22Rv1 (cell line): ENCODE data around the gene MOB2.

ENCODE experiments used
- H3K27ac ChIP-seq: fragments of 450-650 bp; 2 replicates; pipeline ENCODE4 v1.5.1; 2017
- ZFX ChIP-seq: fragments of 450-650 bp; IDR thresholded peaks from 2 replicates; pipeline ENCODE4 v1.6.1; 2017; ENCODE audit warnings: antibody characterized with exemption, borderline replicate concordance
- TF ChIP-seq, protein P1 (sequence below): fragments of 450-650 bp; IDR thresholded peaks from 2 replicates; pipeline ENCODE4 v1.5.1; 2017; ENCODE audit warnings: mild to moderate bottlenecking

MOB2 gene

DNA sequence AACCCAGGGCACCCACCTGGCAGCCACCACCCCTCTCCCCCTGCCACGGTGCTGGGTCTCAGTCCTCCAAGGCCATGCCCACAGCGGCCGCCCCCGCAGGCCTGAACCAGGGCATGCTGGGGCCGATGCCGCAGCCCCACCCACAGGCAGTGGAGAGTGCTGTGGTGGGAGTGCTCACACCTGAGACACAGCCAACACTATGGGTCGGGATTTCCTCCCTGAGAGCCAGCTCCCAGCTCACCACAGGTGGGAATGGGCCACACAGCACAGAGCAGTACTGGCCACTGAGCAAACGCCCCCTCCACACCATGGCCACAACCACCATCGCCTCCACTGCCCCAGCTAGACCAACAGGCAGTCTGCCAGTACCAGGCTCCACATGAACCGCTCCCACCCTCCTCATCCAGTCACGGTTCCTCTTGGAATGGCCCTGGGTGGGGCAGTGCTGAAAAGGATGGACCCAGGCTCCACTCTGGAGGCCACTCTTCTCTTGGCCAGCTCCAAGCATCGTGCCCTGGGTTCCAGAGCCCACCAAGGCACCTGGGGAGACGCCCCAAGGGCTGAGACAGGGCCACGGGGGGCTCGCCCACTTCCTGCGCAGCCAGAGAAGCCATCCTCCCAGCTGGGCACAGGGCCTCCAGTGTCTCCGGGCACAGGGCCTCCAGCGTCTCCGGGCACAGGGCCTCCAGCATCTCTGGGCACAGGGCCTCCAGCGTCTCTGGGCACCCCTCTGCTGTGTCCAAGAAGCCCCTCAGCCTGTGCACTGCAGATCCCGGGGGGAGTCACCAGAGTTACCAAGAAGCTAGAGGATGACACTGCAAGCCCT is 14.2 kb downstream of the MOB2 start:
- H3K27ac ChIP-seq = no peak overlapping the region
- no peak for TF ChIP-seq ZFX
- TF ChIP-seq, protein P1, sequence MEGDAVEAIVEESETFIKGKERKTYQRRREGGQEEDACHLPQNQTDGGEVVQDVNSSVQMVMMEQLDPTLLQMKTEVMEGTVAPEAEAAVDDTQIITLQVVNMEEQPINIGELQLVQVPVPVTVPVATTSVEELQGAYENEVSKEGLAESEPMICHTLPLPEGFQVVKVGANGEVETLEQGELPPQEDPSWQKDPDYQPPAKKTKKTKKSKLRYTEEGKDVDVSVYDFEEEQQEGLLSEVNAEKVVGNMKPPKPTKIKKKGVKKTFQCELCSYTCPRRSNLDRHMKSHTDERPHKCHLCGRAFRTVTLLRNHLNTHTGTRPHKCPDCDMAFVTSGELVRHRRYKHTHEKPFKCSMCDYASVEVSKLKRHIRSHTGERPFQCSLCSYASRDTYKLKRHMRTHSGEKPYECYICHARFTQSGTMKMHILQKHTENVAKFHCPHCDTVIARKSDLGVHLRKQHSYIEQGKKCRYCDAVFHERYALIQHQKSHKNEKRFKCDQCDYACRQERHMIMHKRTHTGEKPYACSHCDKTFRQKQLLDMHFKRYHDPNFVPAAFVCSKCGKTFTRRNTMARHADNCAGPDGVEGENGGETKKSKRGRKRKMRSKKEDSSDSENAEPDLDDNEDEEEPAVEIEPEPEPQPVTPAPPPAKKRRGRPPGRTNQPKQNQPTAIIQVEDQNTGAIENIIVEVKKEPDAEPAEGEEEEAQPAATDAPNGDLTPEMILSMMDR = no peak

DNA sequence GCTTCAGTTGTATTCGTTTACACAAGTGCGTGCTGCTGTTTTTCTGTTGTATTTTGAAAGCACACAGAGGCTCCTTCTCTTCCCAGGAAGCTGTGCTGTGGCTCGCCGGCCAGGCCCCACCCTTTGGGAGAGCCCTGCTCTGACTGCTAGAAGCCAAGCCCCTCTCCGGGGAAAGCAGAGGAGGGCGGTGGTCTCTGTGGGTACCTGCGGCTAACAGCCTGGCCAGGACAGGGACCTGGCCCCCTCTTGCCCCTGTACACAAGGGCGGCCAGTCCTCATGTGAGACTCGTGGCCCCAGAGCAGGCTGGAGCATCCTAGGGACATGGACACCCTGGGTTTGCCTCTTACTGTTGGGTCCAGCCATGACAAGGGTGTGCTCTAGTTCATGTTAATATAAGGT is 14.8 kb downstream of the MOB2 start:
- no peak overlapping the region for H3K27ac ChIP-seq
- no peak for TF ChIP-seq ZFX
- TF ChIP-seq, protein P1 = no peak

DNA sequence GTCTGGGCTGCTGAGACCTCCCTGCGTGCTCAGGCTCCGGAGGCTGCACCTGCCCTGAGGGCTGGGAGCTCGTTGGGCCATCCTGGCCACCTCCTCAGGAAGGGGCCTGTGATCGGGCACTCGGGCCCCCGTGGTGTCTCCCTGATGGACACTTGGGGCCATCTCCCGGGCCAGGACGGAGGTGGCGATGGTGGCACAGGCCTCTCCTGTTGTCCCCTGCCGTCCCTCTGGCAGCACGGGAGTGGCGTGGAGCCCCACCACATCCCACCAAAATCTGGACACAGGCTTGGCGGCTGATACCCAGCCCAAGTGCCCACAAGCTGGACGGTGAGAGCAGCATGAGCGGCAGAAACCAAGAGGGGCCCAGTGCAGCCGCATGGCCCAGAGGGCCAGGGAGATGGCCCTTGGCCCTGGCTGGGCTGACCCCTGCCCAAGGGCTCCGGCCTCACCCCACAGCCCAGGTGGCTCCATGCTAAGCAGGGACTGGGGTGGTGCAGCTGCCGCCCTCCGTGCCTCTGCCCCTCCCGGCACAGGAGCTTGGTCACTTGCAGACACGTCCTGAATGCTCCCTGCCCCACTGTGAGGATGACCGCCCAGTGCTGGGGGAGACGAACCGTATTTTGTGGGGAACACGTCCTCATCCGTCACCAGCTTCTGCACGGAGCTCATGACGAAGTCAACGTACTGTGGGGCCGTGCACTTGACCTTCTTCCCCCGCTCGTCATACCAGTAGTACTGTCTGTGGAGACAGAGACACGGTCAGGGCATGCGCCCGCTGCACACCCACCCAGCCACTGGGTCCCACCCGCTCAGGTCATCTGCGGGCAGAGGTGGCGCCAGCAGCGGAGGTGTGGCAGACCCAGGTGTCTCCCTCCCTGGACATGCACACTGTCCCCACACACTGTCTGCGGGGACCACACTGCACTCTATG is 15.6 kb downstream of the MOB2 start:
- TF ChIP-seq ZFX = no peak
- TF ChIP-seq, protein P1 = no peak

DNA sequence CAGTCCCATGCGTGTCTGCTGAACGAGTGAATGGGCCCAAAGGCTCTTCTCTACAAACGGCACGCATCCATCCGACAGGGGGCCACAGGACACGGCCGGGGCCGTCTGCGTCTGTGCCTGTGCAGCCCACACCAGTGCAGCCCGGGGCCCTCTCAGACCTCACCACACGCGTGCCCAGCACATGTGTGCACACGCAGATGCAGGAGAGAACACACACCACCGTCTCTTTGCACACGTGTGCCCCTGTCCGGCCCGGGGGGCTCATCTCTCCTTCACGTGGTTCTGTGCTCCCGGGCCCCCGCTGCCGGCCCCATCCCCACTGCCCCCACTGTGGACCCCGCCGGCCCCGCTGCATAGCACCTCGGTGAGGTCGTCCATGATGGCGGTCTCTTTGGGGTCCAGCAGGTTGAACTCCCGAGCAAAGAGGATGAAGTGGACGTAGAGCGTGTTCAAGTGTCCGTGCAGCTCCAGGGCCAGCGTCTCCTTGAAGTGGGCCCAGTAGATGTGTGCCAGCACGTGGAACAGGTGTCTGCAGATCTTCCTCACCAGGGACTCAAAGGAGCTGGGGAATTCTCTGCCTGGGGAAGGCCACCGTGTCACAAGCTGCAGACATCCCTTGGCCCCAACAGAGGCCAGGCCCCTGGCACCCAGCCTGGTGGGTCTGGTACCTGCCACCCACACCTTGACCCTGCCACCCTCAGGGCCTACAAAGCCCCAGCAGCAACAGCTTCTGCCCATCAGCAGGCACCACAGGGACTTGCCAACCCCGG is 16.5 kb downstream of the MOB2 start:
- no peak overlapping the region for H3K27ac ChIP-seq
- TF ChIP-seq, protein P1 = no peak
- no peak for TF ChIP-seq ZFX

More for the DNA sequence above, 15.6 kb downstream of the MOB2 start:
- H3K27ac ChIP-seq = no peak overlapping the region

DNA sequence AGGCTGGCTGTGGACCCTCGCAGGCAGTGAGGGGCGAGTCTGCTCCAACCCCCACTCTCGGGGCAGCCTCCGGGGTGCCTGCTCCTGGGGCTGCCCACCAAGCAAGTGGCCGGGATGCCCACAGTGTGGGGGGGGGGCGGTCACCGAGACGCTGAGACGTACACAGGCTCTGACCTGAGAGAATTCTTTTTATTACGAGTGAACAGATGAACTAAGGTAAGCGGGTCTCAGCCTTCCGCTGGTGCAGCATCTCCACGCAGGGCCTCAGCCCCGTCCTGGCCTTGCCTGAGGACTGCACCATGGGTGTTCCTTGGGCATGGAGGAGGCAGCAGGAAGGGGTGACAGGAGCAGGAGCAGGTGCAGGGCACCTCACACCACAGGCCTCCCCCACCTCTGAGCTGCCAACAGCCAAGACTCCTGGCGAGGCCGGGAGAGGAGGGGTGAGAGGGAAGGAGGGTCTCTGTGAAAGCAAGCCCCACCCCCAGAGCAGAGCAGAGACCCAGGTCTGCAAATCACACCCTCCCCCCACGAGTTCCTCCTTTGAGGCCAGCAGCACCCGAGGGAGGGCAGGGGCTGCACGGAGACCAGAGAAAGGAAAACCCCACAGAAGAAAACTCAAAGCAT is 17.2 kb downstream of the MOB2 start:
- TF ChIP-seq, protein P1 = no peak
- TF ChIP-seq ZFX = no peak
- H3K27ac ChIP-seq = no peak overlapping the region

DNA sequence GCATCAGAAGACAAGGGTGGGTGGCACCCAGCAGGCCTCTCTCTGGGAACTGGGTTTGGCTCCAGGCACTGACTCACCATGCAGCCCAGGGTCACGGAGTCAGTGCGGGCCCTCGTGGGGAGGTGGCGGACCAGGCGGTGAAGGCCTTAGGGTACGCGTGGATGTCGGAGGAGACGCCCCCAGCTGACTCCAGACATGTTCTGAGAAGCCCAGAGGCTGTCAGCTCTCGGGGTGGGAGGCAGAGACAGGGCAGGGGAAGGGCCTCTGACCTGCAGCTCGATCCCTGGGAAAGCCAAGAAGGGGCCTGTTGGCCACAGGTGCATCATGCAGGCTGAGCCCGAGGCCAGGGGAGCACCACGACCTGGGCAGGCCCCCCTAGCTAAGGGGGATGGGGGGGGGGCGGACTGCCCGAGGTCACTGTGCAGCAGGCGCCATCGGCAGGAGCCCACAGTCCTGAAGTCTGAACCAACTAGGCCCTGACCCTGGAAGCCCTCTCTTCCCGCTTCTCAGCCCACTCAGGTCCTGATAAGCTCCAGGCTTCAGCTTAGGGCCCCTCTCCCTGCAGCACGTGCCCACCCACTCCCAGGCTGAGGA is 18.0 kb downstream of the MOB2 start:
- no peak overlapping the region for H3K27ac ChIP-seq
- no peak for TF ChIP-seq ZFX
- TF ChIP-seq, protein P1 = no peak
